Lower leg skin (tissue), 4 donors: ENCODE measurements around the gene TPRA1. TPM values are rescaled to one million over a fixed set of nuclear protein-coding genes. Genes with fewer than 3 reads are reported as not detected.

ENCODE experiments used
- DNase-seq, 2 donors: peaks; one replicate each; pipeline ENCODE4 v3.0.0-alpha.2; 2019; ENCODE audit warnings: low spot score in 2 of 2
- H3K4me3 ChIP-seq: fragments of 200-600 bp; sonication (generic); 2 replicates; pipeline ENCODE4 v1.5.1; 2017; ENCODE audit warnings: mild to moderate bottlenecking, low read depth; ENCODE audit not compliant: poor library complexity, severe bottlenecking
- CTCF ChIP-seq, 3 donors: fragments of 450-650 bp; IDR thresholded peaks; one replicate each; pipeline ENCODE4 v1.5.1; 2016; ENCODE audit warnings: antibody characterized with exemption in 3 of 3, mild to moderate bottlenecking in 3 of 3, moderate library complexity in 2 of 3
- POLR2A ChIP-seq, 2 donors: fragments of 450-650 bp; IDR thresholded peaks; one replicate each; pipeline ENCODE4 v1.6.1; 2016 to 2017; ENCODE audit warnings: antibody characterized with exemption in 2 of 2, mild to moderate bottlenecking in 1 of 2, moderate library complexity in 1 of 2
- WGBS, 2 donors: methylation state at CpG; one replicate each; pipeline ENCODE4 v1.1.5; 2018; 5-methylcytosine and 5-hydroxymethylcytosine counted together
- intact Hi-C: fragments of 100-400 bp; cut with DNase I; formaldehyde crosslinking; loops from one replicate; pipeline ENCODE4 v1.15.0; 2023; ENCODE audit warnings: low total_unique reads
- microRNA-seq, 2 donors: library from miRNA; unstranded; fragments of <30 nt; microRNA quantifications; one replicate each; pipeline ENCODE4, GENCODE V29; 2016; ENCODE audit warnings: borderline replicate concordance in 2 of 2, borderline number of aligned reads in 1 of 2
- total RNA-seq, 4 donors: library from RNA; depleted of rRNA; stranded (reverse); fragments of >200 nt; gene quantifications; one replicate each; pipeline ENCODE4 v1.1.0, GENCODE V29; 2016

The TPRA1 gene
- total RNA-seq, 4 donors from 2014 or later: 57.3 to 87.5 (median 82.4) TPM

DNA sequence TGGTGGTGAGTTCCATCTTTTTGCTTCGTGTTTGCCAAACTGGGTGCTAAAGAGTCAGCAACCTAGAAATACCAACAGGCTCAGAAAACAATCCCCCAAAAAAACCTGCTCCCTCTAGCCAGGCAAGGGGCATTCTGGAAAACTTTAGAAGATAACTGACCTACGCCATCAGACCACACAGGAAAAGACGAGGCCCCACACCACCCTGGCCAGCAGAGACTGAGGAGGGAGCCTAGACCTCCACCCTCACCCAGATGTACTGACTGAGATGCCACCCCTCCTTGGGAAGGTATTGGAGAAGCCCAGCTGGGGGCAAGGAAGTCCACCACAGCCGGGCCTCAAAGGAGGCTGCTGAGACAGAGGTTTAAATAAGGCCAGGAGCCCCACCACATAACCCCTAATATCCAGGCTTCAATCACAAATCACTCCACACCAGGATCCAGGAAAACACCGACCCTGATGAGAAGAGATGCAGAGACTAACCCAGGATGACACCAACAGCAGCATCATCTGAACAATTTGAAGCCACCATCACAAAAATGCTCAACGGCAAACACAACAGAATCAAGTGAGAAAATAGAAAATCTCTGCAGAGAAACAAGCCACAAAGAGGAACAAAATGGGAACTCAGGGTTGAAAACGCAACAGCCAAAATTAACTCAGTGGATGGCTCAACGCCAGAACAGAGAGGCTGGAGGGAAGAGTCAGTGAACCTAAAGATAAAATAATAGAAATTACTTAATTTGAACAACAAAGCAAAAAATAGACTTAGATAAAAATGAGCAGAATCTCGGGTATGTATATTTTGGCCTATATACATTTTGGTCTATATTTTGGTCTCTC lies 61.0 kb downstream of the TPRA1 start:
- peak in 1 of 2 donors; percentile 61 for DNase-seq
- whole genome bisulfite sequencing, 2 donors: 82 to 83% methylated on average over 9 of the region's 9 CpGs
- intact Hi-C loops: no loop called here
- no peak for TF ChIP-seq POLR2A (IDR thresholded peaks at IDR 0.05)
- no peak for TF ChIP-seq CTCF (IDR thresholded peaks at IDR 0.05)
- no peak overlapping the region for H3K4me3 ChIP-seq

DNA sequence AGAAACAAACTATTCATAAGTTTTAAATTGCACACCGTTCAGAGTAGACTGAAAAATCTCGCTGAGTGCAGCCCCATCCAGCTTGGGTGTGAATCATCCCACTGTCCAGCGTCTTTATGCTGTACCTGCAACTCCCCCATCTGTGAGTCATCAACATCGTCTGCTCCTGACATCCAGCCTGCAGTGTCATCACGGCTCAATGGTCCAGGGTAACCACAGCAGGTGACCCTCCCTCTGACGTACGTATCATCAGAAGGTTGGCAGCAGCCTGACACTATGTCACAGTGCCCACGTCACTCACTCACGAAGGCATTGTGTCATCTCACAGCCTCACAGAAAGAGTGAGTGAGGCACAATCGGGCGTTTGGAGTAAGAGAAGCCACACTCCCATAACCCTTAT lies 65.2 kb downstream of the TPRA1 start:
- DNase-seq: no peak
- H3K4me3 ChIP-seq: no peak overlapping the region
- 49 to 52% methylated on average over 11 of the region's 11 CpGs for WGBS, 2 donors
- TF ChIP-seq POLR2A (IDR thresholded peaks at IDR 0.05) (no peak), CTCF (IDR thresholded peaks at IDR 0.05) (no peak)
- intact Hi-C loops: no loop called here

DNA sequence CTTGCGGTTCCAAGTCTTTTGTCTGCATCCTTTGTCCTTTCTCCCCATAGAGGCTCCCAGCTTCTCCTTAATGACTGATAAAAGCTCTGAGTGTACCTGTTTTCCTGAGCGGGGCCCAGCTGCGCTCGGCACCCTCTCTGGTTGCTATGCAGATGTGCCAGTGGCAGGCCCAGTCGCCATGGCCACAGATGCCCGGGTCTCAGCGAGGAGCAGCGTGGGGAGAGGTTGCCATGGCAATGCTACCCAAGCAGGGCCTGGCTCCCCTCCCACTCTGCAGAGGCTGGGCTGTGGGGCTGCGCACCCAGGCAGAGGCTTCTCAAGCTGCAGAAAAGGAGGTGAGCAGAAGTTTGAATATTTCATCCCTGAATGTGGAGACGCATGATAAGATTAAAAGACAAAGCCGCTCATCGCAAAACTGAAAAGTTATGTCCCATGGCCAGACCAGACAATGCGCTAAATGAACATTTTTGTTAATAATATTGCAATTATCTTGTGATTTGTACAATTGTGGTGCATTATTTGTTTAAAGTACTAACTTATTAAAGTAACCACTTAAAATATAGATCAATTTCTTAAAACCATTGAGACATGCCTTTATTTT lies 66.1 kb downstream of the TPRA1 start:
- TF ChIP-seq CTCF (IDR thresholded peaks at IDR 0.05): no peak
- TF ChIP-seq POLR2A (IDR thresholded peaks at IDR 0.05): no peak
- DNase-seq: peak in 1 of 2 donors; percentile 79
- intact Hi-C loops: no loop called here
- H3K4me3 ChIP-seq: no peak overlapping the region
- WGBS, 2 donors: 55 to 56% methylated on average over 13 of the region's 13 CpGs

Small RNA genes within 50 kb of the gene (microRNA-seq; reads per million reads assigned to microRNA genes)
- gene MIR6825 (0 reads per million in 2 donors), gene MIR7976 (0 to 0.57 reads per million in 2 donors)

Other genes with a start within 250 kb of the TPRA1 start
- gene MCM2, start 7.7 kb upstream of the TPRA1 start, total RNA-seq: 10 to 100 TPM in 3 of 4 donors, 1 to 10 TPM in 1; 5.8 to 19.6 (median 14.3) TPM
- gene PODXL2, start 38.5 kb upstream of the TPRA1 start, total RNA-seq: 10 to 100 TPM in 2 of 4 donors, 1 to 10 TPM in 2; 7.1 to 14.5 (median 9.2) TPM
- 10 to 100 TPM; 27.8 to 68.7 (median 39.3) TPM for gene ABTB1, start 82.2 kb upstream of the TPRA1 start, total RNA-seq
- gene MGLL, start 231.8 kb upstream of the TPRA1 start, total RNA-seq: 10 to 100 TPM; 44.0 to 57.4 (median 48.0) TPM